ENCODE results near the gene LYAR.

- TF ChIP-seq CTCF (conservative IDR thresholded peaks at IDR 0.05 in 1 of 2, IDR thresholded peaks at IDR 0.05 in 1 of 2; ENCODE audit: extremely low read depth in 1 of 2, insufficient read depth in 1 of 2, low read depth in 1 of 2, low read length in 2 of 2), result no peak
- no peak for TF ChIP-seq EZH2 (IDR thresholded peaks at IDR 0.05; ENCODE audit: borderline replicate concordance, low read length)
Observed at GRCh38 chr4:4333265-4333706, 43.3 kb upstream of the LYAR start.
